Upper lobe of left lung (tissue), 6 donors: ENCODE data around the gene IL36RN. TPM values are rescaled to one million over a fixed set of nuclear protein-coding genes. Genes with fewer than 3 reads are reported as not detected.

Experiments used
- ATAC-seq, 2 donors: fragments of 200-7000 bp; cut with Tn5 transposase; one replicate each; pipeline ENCODE4 v1.9.1; 2022; ENCODE audit warnings: mild to moderate bottlenecking in 2 of 2, moderate library complexity in 2 of 2; ENCODE audit not compliant: low FRiP score in 2 of 2
- DNase-seq, 2 donors: peaks; one replicate each; pipeline ENCODE4 v3.0.0-alpha.2; 2019 to 2020
- H3K27ac ChIP-seq, 4 donors: fragments of 200-600 bp; sonication (generic); one replicate each; pipeline ENCODE4 v1.5.1; 2016 to 2019
- H3K27me3 ChIP-seq, 4 donors: fragments of 200-600 bp; sonication (generic); one replicate each; pipeline ENCODE4 v1.5.1; 2017 to 2019
- H3K36me3 ChIP-seq, 4 donors: fragments of 200-600 bp; sonication (generic); one replicate each; pipeline ENCODE4 v1.5.1; 2016 to 2019
- H3K4me1 ChIP-seq, 4 donors: fragments of 200-600 bp; sonication (generic); one replicate each; pipeline ENCODE4 v1.5.1; 2018 to 2019
- H3K4me3 ChIP-seq, 4 donors: fragments of 200-600 bp; sonication (generic); one replicate each; pipeline ENCODE4 v1.5.1; 2017 to 2019; ENCODE audit warnings: mild to moderate bottlenecking in 2 of 4, moderate library complexity in 1 of 4
- H3K9me3 ChIP-seq, 4 donors: fragments of 200-600 bp; sonication (generic); one replicate each; pipeline ENCODE4 v1.5.1; 2018 to 2019
- CTCF ChIP-seq, 6 experiments: fragments of 450-650 bp in 4 of 6; fragments of 200-600 bp in 2 of 6; sonication (generic) in 2 of 6; IDR thresholded peaks; one replicate each; pipeline ENCODE4 v1.5.1; 2016 to 2019; ENCODE audit warnings: antibody characterized with exemption in 6 of 6
- EP300 ChIP-seq, 4 donors: sonication (generic); formaldehyde crosslinking; IDR thresholded peaks; one replicate each; pipeline ENCODE4 v1.5.1; 2017; ENCODE audit warnings: antibody characterized with exemption in 4 of 4, control low read depth in 2 of 4
- POLR2A ChIP-seq, 4 donors: fragments of 450-650 bp; IDR thresholded peaks; one replicate each; pipeline ENCODE4 v1.5.1; 2016 to 2017; ENCODE audit warnings: antibody characterized with exemption in 4 of 4, mild to moderate bottlenecking in 2 of 4
- POLR2AphosphoS5 ChIP-seq, 2 donors: sonication (generic); formaldehyde crosslinking; IDR thresholded peaks; one replicate each; pipeline ENCODE4 v1.5.1; 2017; ENCODE audit warnings: antibody characterized with exemption in 2 of 2
- WGBS, 2 donors: methylation state at CpG; one replicate each; pipeline ENCODE4 v1.1.5; 2017 to 2018; 5-methylcytosine and 5-hydroxymethylcytosine counted together
- total RNA-seq, 6 donors: library from RNA; depleted of rRNA in 4 of 6; stranded (reverse); fragments of >200 nt in 4 of 6; gene quantifications; one replicate each; pipeline versions ENCODE4 v1.1.0 to v1.2.1, GENCODE V29; 2016 to 2021
- donor health status: DM: no; HTN: no; CAD: no; lungs with moderate emphysema.
- donor health status: DM: no; HTN: yes; CAD: no; lungs with severe emphysema.

IL36RN gene
- total RNA-seq, 6 donors from 2014 or later = not detected

GRCh38 chr2:113060396-113060795, 1.4 kb downstream of the IL36RN start:
- DNase-seq = no peak
- no peak for ATAC-seq
- Histone ChIP-seq H3K9me3 (peaks cover 0 to 3% (median under 1%) of the 10 kb centered on the region in 4 donors), H3K27me3 (no peaks in the 10 kb centered on the region), H3K4me3 (no peak overlapping the region), H3K36me3 (no peaks in the 10 kb centered on the region), H3K4me1 (no peaks in the 10 kb centered on the region), H3K27ac (no peak overlapping the region)
- TF ChIP-seq POLR2AphosphoS5 (IDR thresholded peaks at IDR 0.05) = no peak
- no peak for TF ChIP-seq EP300 (IDR thresholded peaks at IDR 0.05)
- 72 to 78% methylated on average over 4 of the region's 4 CpGs for WGBS, 2 donors

GRCh38 chr2:113060796-113061195, 1.8 kb downstream of the IL36RN start:
- 85% methylated on average over 1 of the region's 1 CpG; no CpG with 5 or more reads in 1 of the 2 donors for WGBS, 2 donors
- ATAC-seq (no peak), DNase-seq (no peak)
- H3K4me1 ChIP-seq = no peaks in the 10 kb centered on the region
- H3K27ac ChIP-seq = no peak overlapping the region
- H3K27me3 ChIP-seq = no peaks in the 10 kb centered on the region
- H3K9me3 ChIP-seq = no peaks in the 10 kb centered on the region
- no peak for TF ChIP-seq POLR2AphosphoS5 (IDR thresholded peaks at IDR 0.05)
- no peak for TF ChIP-seq EP300 (IDR thresholded peaks at IDR 0.05)
- no peak for TF ChIP-seq POLR2A (IDR thresholded peaks at IDR 0.05)
- no peak for TF ChIP-seq CTCF (IDR thresholded peaks at IDR 0.05)
- no peak overlapping the region for H3K4me3 ChIP-seq
- H3K36me3 ChIP-seq = no peaks in the 10 kb centered on the region

- Histone ChIP-seq H3K27ac (no peak overlapping the region), H3K4me3 (no peak overlapping the region), H3K36me3 (no peaks in the 10 kb centered on the region), H3K9me3 (no peaks in the 10 kb centered on the region), H3K27me3 (no peaks in the 10 kb centered on the region), H3K4me1 (no peaks in the 10 kb centered on the region)
- no peak for ATAC-seq
- no peak for DNase-seq
- 92 to 95% methylated on average over 2 of the region's 2 CpGs for WGBS, 2 donors
- TF ChIP-seq EP300 (IDR thresholded peaks at IDR 0.05) (no peak), POLR2AphosphoS5 (IDR thresholded peaks at IDR 0.05) (no peak), POLR2A (IDR thresholded peaks at IDR 0.05) (no peak), CTCF (IDR thresholded peaks at IDR 0.05) (no peak)
Observed at GRCh38 chr2:113061241-113061640, 2.2 kb downstream of the IL36RN start.

DNA sequence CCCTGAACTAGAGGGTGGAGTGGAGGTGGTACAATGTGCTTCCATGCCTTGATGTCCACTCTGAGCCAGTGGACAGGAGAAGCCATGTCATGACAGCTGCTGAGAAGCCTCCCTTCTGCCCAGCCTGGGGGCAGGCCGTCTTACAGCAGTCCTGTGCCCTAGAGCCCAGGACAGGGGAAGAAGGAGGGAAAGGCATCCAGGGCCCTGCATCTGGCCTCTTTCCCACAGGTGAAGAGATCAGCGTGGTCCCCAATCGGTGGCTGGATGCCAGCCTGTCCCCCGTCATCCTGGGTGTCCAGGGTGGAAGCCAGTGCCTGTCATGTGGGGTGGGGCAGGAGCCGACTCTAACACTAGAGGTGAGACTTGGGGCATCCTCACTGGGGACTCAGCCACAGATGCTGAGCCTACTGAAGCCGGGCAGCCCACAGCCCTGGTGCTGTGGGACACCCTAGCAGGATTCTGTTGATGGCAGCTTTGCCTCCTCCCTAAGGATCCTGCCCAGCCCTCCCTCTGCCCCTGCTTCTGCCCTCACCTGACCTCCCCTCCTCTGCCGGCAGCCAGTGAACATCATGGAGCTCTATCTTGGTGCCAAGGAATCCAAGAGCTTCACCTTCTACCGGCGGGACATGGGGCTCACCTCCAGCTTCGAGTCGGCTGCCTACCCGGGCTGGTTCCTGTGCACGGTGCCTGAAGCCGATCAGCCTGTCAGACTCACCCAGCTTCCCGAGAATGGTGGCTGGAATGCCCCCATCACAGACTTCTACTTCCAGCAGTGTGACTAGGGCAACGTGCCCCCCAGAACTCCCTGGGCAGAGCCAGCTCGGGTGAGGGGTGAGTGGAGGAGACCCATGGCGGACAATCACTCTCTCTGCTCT, 3.1 kb downstream of the IL36RN start:
- Histone ChIP-seq H3K4me1 (no peaks in the 10 kb centered on the region), H3K36me3 (no peaks in the 10 kb centered on the region), H3K27me3 (no peaks in the 10 kb centered on the region), H3K9me3 (no peaks in the 10 kb centered on the region), H3K4me3 (no peak overlapping the region), H3K27ac (no peak overlapping the region)
- peak in 1 of 2 donors; percentile 30 for DNase-seq
- ATAC-seq = peak in 1 of 2 donors; percentile 5
- TF ChIP-seq POLR2A (IDR thresholded peaks at IDR 0.05) (no peak), POLR2AphosphoS5 (IDR thresholded peaks at IDR 0.05) (no peak), CTCF (IDR thresholded peaks at IDR 0.05) (no peak), EP300 (IDR thresholded peaks at IDR 0.05) (no peak)
- 90% methylated on average over 13 to 17 of the region's 18 CpGs for WGBS, 2 donors

- H3K4me3 ChIP-seq = no peak overlapping the region
- ATAC-seq = no peak
- H3K9me3 ChIP-seq = no peaks in the 10 kb centered on the region
- no peaks in the 10 kb centered on the region for H3K4me1 ChIP-seq
- DNase-seq = no peak
- no peaks in the 10 kb centered on the region for H3K36me3 ChIP-seq
- no peaks in the 10 kb centered on the region for H3K27me3 ChIP-seq
- no peak overlapping the region for H3K27ac ChIP-seq
- WGBS, 2 donors = 86 to 93% methylated on average over 5 of the region's 5 CpGs
- TF ChIP-seq CTCF (IDR thresholded peaks at IDR 0.05) = no peak
- no peak for TF ChIP-seq EP300 (IDR thresholded peaks at IDR 0.05)
- TF ChIP-seq POLR2AphosphoS5 (IDR thresholded peaks at IDR 0.05) = no peak
- no peak for TF ChIP-seq POLR2A (IDR thresholded peaks at IDR 0.05)
Observed at GRCh38 chr2:113064281-113064680, 5.3 kb downstream of the IL36RN start.
